Heart right ventricle (tissue), 16 donors: ENCODE data around the gene PDE6D. TPM values are rescaled to one million over a fixed set of nuclear protein-coding genes. Genes with fewer than 3 reads are reported as not detected.

Experiments
- ATAC-seq, 8 donors: fragments of 200-7000 bp; cut with Tn5 transposase; one replicate each; pipeline ENCODE4 v1.9.1; 2020; ENCODE audit warnings: mild to moderate bottlenecking in 8 of 8, moderate library complexity in 8 of 8, moderate number of reproducible peaks in 1 of 8
- DNase-seq, 2 donors: peaks; one replicate each; pipeline ENCODE4 v3.0.0-alpha.2; 2020
- H3K27ac ChIP-seq, 10 donors: fragments of 200-600 bp; sonication (generic) in 2 of 10; one replicate each; pipeline versions ENCODE4 v1.5.0 to v1.8.0; 2020 to 2022; ENCODE audit warnings: mild to moderate bottlenecking in 3 of 10
- H3K27me3 ChIP-seq, 7 donors: fragments of 200-600 bp; one replicate each; pipeline ENCODE4 v1.8.0; 2021 to 2022; ENCODE audit warnings: mild to moderate bottlenecking in 2 of 7
- H3K36me3 ChIP-seq, 9 donors: fragments of 200-600 bp; sonication (generic) in 1 of 9; one replicate each; pipeline versions ENCODE4 v1.5.0 to v1.8.0; 2020 to 2022; ENCODE audit warnings: mild to moderate bottlenecking in 2 of 9
- H3K4me1 ChIP-seq, 9 donors: fragments of 200-600 bp; sonication (generic) in 1 of 9; one replicate each; pipeline versions ENCODE4 v1.5.0 to v1.8.0; 2020 to 2022; ENCODE audit warnings: mild to moderate bottlenecking in 4 of 9
- H3K4me3 ChIP-seq, 10 donors: fragments of 200-600 bp; sonication (generic) in 2 of 10; one replicate each; pipeline versions ENCODE4 v1.5.0 to v1.8.0; 2020 to 2022; ENCODE audit warnings: mild to moderate bottlenecking in 7 of 10, moderate library complexity in 2 of 10
- H3K9me3 ChIP-seq, 11 donors: fragments of 200-600 bp in 10 of 11; sonication (generic) in 2 of 11; one replicate each; pipeline versions ENCODE4 v1.5.0 to v1.8.0; 2013 to 2022; ENCODE audit warnings: mild to moderate bottlenecking in 2 of 11, control low read depth in 1 of 11, moderate library complexity in 1 of 11
- WGBS, 2 donors: extraction: QIAGEN DNeasy Blood & Tissue Kit; methylation state at CpG; one replicate each; pipeline ENCODE4 v1.1.7; 2013; ENCODE audit warnings: inconsistent platforms in 1 of 2; 5-methylcytosine and 5-hydroxymethylcytosine counted together
- intact Hi-C, 10 donors: fragments of 100-400 bp; cut with DNase I; formaldehyde crosslinking; loops; one replicate each; pipeline versions ENCODE4 v1.11.1 to v1.14.2; 2022
- polyA plus RNA-seq, 2 donors: library from polyadenylated mRNA; stranded (reverse); fragments of 200-250 nt; gene quantifications; one replicate each; pipeline ENCODE4 v1.2.3, GENCODE V29; 2013
- total RNA-seq, 10 donors: library from RNA; stranded (reverse); fragmentation: NEBNext Ultra II Directional in 3 of 10; extraction: Animal tissue kit (Norgen Biotek cat#: 25700) in 3 of 10; gene quantifications; one replicate each; pipeline versions ENCODE4 v1.2.1 to v1.2.4, GENCODE V29; 2021 to 2023
- TF ChIP-seq, protein P1 (sequence below), 9 donors: fragments of 200-600 bp; sonication (generic) in 2 of 9; IDR thresholded peaks; one replicate each; pipeline versions ENCODE4 v1.5.0 to v1.8.0; 2021 to 2022; ENCODE audit warnings: antibody characterized with exemption in 9 of 9, mild to moderate bottlenecking in 5 of 9, moderate library complexity in 1 of 9
- donor health status: Arrhythmogenic right ventricular cardiomyopathy.
- donor health status: ischemic (EF 13 %, LVEDD 7.1; RV severe dilation, severe dysfunction).
- donor health status: healthy with polysubstance abuse.
- donor health status: DM: no; HTN: yes; CAD: no.
- donor health status: DM: no; HTN: no; CAD: no.
- donor health status: ischemic (EF 25% LVEDD 6.9; RV normal size, moderate dysfunction).
- donor health status: ischemic (EF 25% LVEDD 5.7; RV mildly dilated, moderate dysfunction).
- donor health status: healthy.
- donor health status: DM: yes; HTN: yes; CAD: no.
- donor health status: Ischemic cardiomyopathy.
- donor health status: ischemic (EF 35%, LVEDD 5.7; RV mildly dilated, moderate dysfunction).
- donor health status: nonischemic (EF 11% LVEDD 7.7; RV severe dilation, severe dysfunction).
- donor health status: DM: yes; HTN: yes; CAD: no.
- donor health status: PGD.
- donor health status: ischemic (EF 29% LVEDD 5.4; RV normal size, mild dysfunction).
- donor health status: nonischemic (EF 23%, LVEDD 6.1; RV moderate dilation, normal function).

Gene PDE6D
- total and polyA plus RNA-seq, 12 donors, result 11.4 to 31.2 (median 18.4) TPM

DNA sequence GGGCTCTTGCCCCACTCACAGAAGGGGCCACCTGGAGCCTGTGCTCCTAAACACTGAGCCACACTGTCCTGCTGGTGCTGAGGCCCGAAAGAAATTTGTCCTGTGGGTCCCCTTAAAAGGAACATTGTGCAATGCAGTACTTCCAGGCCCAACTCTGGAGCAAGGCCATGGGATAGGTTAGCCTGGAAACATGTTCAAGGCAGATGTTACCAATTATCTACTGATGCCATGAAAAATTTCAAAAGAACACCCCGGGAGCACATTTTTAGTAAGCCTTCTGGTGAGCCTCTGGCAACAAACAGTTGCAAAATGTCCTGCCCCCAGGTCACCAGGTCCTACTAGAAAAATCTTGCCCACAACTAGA is 85.1 kb downstream of the PDE6D start:
- H3K27ac ChIP-seq, result peak overlapping the region in 1 of 10 donors; percentile 33
- no peaks in the 10 kb centered on the region for H3K27me3 ChIP-seq
- WGBS, 2 donors, result 74 to 87% methylated on average over 2 of the region's 2 CpGs

DNA sequence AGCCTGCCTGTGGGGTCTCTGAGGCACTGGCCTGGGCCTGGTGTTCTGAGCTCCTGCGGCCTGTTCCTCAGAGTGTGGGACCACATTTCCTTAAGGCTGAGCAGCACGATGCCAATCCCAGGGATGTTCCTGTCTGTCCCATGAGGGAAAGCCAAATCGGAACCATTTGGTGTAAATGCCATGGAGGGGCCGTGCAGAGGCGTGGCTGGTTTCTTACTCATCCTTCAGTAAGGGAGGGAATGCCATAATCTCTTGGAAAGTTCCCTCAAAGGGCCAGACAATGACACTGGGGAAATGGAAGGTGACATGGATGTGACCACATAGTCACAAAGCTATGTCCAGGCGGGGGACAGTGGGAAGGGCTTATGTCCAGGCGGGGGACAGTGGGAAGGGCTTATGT is 87.1 kb downstream of the PDE6D start:
- intact Hi-C loops, result no loop called here
- Histone ChIP-seq H3K27me3 (no peaks in the 10 kb centered on the region), H3K9me3 (no peaks in the 10 kb centered on the region), H3K4me1 (peaks cover 0 to 7% (median 0%) of the 10 kb centered on the region in 9 donors), H3K4me3 (no peak overlapping the region), H3K36me3 (no peaks in the 10 kb centered on the region), H3K27ac (no peak overlapping the region)
- TF ChIP-seq, protein P1, sequence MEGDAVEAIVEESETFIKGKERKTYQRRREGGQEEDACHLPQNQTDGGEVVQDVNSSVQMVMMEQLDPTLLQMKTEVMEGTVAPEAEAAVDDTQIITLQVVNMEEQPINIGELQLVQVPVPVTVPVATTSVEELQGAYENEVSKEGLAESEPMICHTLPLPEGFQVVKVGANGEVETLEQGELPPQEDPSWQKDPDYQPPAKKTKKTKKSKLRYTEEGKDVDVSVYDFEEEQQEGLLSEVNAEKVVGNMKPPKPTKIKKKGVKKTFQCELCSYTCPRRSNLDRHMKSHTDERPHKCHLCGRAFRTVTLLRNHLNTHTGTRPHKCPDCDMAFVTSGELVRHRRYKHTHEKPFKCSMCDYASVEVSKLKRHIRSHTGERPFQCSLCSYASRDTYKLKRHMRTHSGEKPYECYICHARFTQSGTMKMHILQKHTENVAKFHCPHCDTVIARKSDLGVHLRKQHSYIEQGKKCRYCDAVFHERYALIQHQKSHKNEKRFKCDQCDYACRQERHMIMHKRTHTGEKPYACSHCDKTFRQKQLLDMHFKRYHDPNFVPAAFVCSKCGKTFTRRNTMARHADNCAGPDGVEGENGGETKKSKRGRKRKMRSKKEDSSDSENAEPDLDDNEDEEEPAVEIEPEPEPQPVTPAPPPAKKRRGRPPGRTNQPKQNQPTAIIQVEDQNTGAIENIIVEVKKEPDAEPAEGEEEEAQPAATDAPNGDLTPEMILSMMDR (IDR thresholded peaks at IDR 0.05), result no peak
- no peak for DNase-seq
- 88 to 91% methylated on average over 7 of the region's 7 CpGs for WGBS, 2 donors
- ATAC-seq, result no peak

More for the DNA sequence above, 85.1 kb downstream of the PDE6D start:
- ATAC-seq, result peak in 1 of 8 donors; percentile 59
- DNase-seq, result no peak
- no peak overlapping the region for H3K4me3 ChIP-seq
- TF ChIP-seq, protein P1 (IDR thresholded peaks at IDR 0.05), result no peak
- no peaks in the 10 kb centered on the region for H3K36me3 ChIP-seq
- intact Hi-C loops, result no loop called here
- H3K4me1 ChIP-seq, result peaks cover 0 to 6% (median 0%) of the 10 kb centered on the region in 9 donors
- H3K9me3 ChIP-seq, result no peaks in the 10 kb centered on the region

DNA sequence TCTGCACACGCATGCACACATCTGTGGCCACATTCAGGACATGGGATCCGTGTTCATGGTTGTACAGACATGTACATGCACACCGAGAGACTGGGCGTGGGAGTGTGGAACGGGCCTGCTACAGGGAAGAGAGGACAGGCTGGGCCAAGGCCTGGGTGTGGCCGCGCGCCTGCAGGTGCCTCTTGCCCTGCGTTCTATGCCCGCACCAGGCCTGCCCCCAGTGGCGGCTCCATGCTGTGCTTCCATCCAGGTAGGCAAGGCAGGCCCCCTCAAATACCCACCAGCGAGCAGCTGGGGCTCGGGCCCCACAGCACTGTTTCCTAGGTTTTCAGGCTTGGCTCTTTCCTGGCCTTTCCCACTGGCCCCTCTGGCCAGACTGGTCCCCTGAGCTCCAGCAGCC is 88.2 kb downstream of the PDE6D start:
- WGBS, 2 donors, result 97 to 98% methylated on average over 13 of the region's 13 CpGs
- intact Hi-C loops, result no loop called here
- no peaks in the 10 kb centered on the region for H3K9me3 ChIP-seq
- H3K4me1 ChIP-seq, result peaks cover 0 to 5% (median 0%) of the 10 kb centered on the region in 9 donors
- no peaks in the 10 kb centered on the region for H3K27me3 ChIP-seq
- DNase-seq (no peak), ATAC-seq (no peak)
- no peak overlapping the region for H3K4me3 ChIP-seq
- H3K27ac ChIP-seq, result no peak overlapping the region
- TF ChIP-seq, protein P1 (IDR thresholded peaks at IDR 0.05), result no peak
- no peaks in the 10 kb centered on the region for H3K36me3 ChIP-seq

DNA sequence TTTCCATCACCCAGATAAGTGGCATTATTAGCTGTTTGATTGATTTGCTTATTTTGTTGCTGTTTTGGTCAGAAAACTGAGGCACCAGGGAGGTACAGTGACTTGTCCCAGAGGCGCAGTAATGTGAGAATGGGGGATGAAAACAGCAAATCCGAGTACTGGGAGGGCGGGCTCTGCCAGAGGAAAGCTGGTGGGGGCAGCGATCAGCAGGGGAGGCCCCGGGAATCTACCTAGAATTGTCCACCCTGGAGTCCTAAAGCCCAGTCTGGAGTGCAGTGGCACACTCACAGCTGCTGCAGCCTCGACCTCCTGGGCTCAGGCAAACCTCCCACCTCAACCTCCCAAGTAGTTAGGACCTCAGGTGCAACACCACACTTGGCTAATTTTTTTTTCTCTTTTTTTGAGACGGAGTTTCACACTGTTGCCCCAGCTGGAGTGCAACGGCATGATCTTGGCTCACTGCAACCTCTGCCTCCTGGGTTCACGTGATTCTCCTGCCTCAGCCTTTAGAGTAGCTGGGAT is 89.8 kb downstream of the PDE6D start:
- no peaks in the 10 kb centered on the region for H3K9me3 ChIP-seq
- ATAC-seq, result no peak

More for the DNA sequence above, 89.8 kb downstream of the PDE6D start:
- Histone ChIP-seq H3K27ac (no peak overlapping the region), H3K4me1 (peaks cover 0 to 13% (median 6%) of the 10 kb centered on the region in 9 donors), H3K4me3 (no peak overlapping the region), H3K36me3 (no peaks in the 10 kb centered on the region), H3K27me3 (no peaks in the 10 kb centered on the region)
- WGBS, 2 donors, result 56 to 61% methylated on average over 9 of the region's 9 CpGs
- DNase-seq, result no peak
- intact Hi-C loops, result no loop called here
- TF ChIP-seq, protein P1 (IDR thresholded peaks at IDR 0.05), result no peak
